ENCODE data around the gene PRDM16. TPM values are rescaled to one million over a fixed set of nuclear protein-coding genes. Genes with fewer than 3 reads are reported as not detected.

Gene PRDM16
- polyA plus RNA-seq, 1 donor from 2014 or later = 0.21 TPM

DNA sequence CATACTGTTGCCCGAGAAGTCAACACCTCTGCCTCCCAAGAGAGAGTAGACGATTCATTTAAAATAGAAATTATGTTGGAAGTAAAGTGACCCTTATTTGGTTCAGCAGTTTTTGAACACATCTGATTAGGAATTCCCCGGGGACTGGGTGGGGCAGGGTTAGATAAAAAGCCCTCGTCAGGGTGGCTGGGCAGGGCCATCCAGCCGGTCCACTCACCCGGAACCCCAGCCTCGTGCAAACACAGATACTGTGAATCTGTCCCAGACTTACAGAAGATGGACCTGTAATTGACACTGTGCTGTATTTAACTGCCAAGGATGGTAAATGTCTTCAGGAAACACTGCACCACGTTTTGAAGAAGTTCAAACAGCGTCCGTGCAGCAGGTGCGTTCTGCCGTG, 63.7 kb downstream of the PRDM16 start:
- Histone ChIP-seq H2AFZ (ENCODE audit: low read depth, low read length) (no peak overlapping the region), H3K27ac (ENCODE audit: low read length) (no peak overlapping the region), H3K9me2 (ENCODE audit: insufficient read depth, low read length) (no peaks in the 10 kb centered on the region), H3K79me2 (replicated peaks; ENCODE audit: insufficient read depth, low read length) (peaks cover 46% of the 10 kb centered on the region), H3K4me2 (ENCODE audit: low read length) (no peak overlapping the region), H3K36me3 (ENCODE audit: insufficient read depth, low read length) (no peaks in the 10 kb centered on the region), H3K27me3 (ENCODE audit: insufficient read depth, low read depth, low read length) (no peaks in the 10 kb centered on the region), H3K9ac (ENCODE audit: low read length) (no peak overlapping the region), H3K4me3 (ENCODE audit: low read length) (no peak overlapping the region), H3F3A (ENCODE audit: insufficient read depth, low read length, poor library complexity, severe bottlenecking) (no peaks in the 10 kb centered on the region), H4K20me1 (ENCODE audit: insufficient read depth) (no peaks in the 10 kb centered on the region), H3K9me3 (ENCODE audit: low read length) (no peaks in the 10 kb centered on the region)
- TF ChIP-seq SMC3 (conservative IDR thresholded peaks at IDR 0.05; ENCODE audit: poor library complexity) (no peak), POLR2AphosphoS5 (IDR thresholded peaks at IDR 0.05) (no peak), CTCF (IDR thresholded peaks at IDR 0.05; ENCODE audit: poor library complexity, severe bottlenecking) (no peak), REST (IDR thresholded peaks at IDR 0.05; ENCODE audit: borderline replicate concordance) (no peak), RAD21 (conservative IDR thresholded peaks at IDR 0.05) (no peak), TAF1 (IDR thresholded peaks at IDR 0.05; ENCODE audit: low read depth) (no peak), EP300 (conservative IDR thresholded peaks at IDR 0.05; ENCODE audit: poor library complexity, severe bottlenecking) (no peak), MXI1 (conservative IDR thresholded peaks at IDR 0.05; ENCODE audit: poor library complexity, severe bottlenecking) (no peak), EZH2 (IDR thresholded peaks at IDR 0.05; ENCODE audit: borderline replicate concordance, insufficient read depth, low read length, poor library complexity, severe bottlenecking) (no peak)

DNA sequence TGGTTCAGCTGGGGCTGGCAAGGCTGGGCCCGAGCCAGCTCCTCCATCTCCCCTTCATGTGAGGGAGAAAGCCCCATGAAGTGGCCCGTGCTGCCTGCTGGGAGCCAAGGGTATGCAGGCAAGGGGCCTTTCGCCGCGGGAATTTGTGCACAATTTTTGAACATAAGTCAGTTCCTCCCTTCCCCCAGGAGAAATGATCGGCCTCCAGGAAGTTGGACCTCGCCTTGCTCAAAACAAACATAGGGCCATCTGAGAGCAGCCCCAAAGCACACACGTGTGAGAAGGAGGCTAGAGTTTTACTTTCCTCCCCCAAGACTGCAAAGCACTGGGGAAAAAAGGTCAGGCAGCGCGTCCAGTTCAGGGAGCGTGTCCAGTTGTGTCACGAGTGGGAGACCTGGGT, 64.7 kb downstream of the PRDM16 start:
- H3K27ac ChIP-seq (ENCODE audit: low read length) = no peak overlapping the region

More for the DNA sequence above, 64.7 kb downstream of the PRDM16 start:
- no peak overlapping the region for H3K9ac ChIP-seq (ENCODE audit: low read length)
- H3K9me2 ChIP-seq (ENCODE audit: insufficient read depth, low read length) = no peaks in the 10 kb centered on the region
- H3F3A ChIP-seq (ENCODE audit: insufficient read depth, low read length, poor library complexity, severe bottlenecking) = no peaks in the 10 kb centered on the region
- no peak overlapping the region for H3K4me2 ChIP-seq (ENCODE audit: low read length)
- no peak overlapping the region for H2AFZ ChIP-seq (ENCODE audit: low read depth, low read length)
- H4K20me1 ChIP-seq (ENCODE audit: insufficient read depth) = no peaks in the 10 kb centered on the region
- no peak overlapping the region for H3K4me3 ChIP-seq (ENCODE audit: low read length)
- no peaks in the 10 kb centered on the region for H3K27me3 ChIP-seq (ENCODE audit: insufficient read depth, low read depth, low read length)
- no peaks in the 10 kb centered on the region for H3K36me3 ChIP-seq (ENCODE audit: insufficient read depth, low read length)
- H3K9me3 ChIP-seq (ENCODE audit: low read length) = no peaks in the 10 kb centered on the region
- peaks cover 38% of the 10 kb centered on the region for H3K79me2 ChIP-seq (replicated peaks; ENCODE audit: insufficient read depth, low read length)
- TF ChIP-seq POLR2AphosphoS5 (IDR thresholded peaks at IDR 0.05) (no peak), SMC3 (conservative IDR thresholded peaks at IDR 0.05; ENCODE audit: poor library complexity) (no peak), TAF1 (IDR thresholded peaks at IDR 0.05; ENCODE audit: low read depth) (no peak), RAD21 (conservative IDR thresholded peaks at IDR 0.05) (no peak), CTCF (IDR thresholded peaks at IDR 0.05; ENCODE audit: poor library complexity, severe bottlenecking) (no peak), REST (IDR thresholded peaks at IDR 0.05; ENCODE audit: borderline replicate concordance) (no peak), EZH2 (IDR thresholded peaks at IDR 0.05; ENCODE audit: borderline replicate concordance, insufficient read depth, low read length, poor library complexity, severe bottlenecking) (no peak), EP300 (conservative IDR thresholded peaks at IDR 0.05; ENCODE audit: poor library complexity, severe bottlenecking) (no peak), MXI1 (conservative IDR thresholded peaks at IDR 0.05; ENCODE audit: poor library complexity, severe bottlenecking) (no peak)

Measured in neural cell (in vitro differentiated cells).